Smooth muscle cell (in vitro differentiated cells): ENCODE data around the gene KCND2. TPM values are rescaled to one million over a fixed set of nuclear protein-coding genes. Genes with fewer than 3 reads are reported as not detected.

Experiments
- DNase-seq: peaks from one replicate; lab custom pipeline; 2025; ENCODE audit not compliant: unreplicated experiment; lab: John Stamatoyannopoulos, UW
- H2AFZ ChIP-seq: fragments of 200-600 bp; sonication (generic); 2 replicates; pipeline ENCODE4 v1.6.0; 2016; ENCODE audit warnings: antibody characterized with exemption, low read depth, mild to moderate bottlenecking
- H3F3A ChIP-seq: fragments of 200-600 bp; sonication (generic); 2 replicates; pipeline ENCODE4 v1.6.0; 2017; ENCODE audit warnings: antibody characterized with exemption, low read depth
- H3K27ac ChIP-seq: fragments of 200-600 bp; sonication (generic); 2 replicates; pipeline ENCODE4 v1.5.1; 2016; ENCODE audit warnings: low read depth, mild to moderate bottlenecking
- H3K27me3 ChIP-seq: fragments of 200-600 bp; sonication (generic); 2 replicates; pipeline ENCODE4 v1.6.1; 2016; ENCODE audit warnings: low read depth, mild to moderate bottlenecking
- H3K36me3 ChIP-seq: fragments of 200-600 bp; sonication (generic); 2 replicates; pipeline ENCODE4 v1.5.1; 2016; ENCODE audit warnings: low read depth
- H3K4me1 ChIP-seq: fragments of 200-600 bp; sonication (generic); 2 replicates; pipeline ENCODE4 v1.5.1; 2016; ENCODE audit warnings: low read depth
- H3K4me2 ChIP-seq: fragments of 200-600 bp; sonication (generic); 2 replicates; pipeline ENCODE4 v1.6.0; 2016; ENCODE audit warnings: mild to moderate bottlenecking
- H3K4me3 ChIP-seq: fragments of 200-600 bp; sonication (generic); 2 replicates; pipeline ENCODE4 v1.5.1; 2016; ENCODE audit warnings: mild to moderate bottlenecking
- H3K79me2 ChIP-seq: fragments of 200-600 bp; sonication (generic); 2 replicates; pipeline ENCODE4 v1.6.0; 2016; ENCODE audit warnings: low read depth, mild to moderate bottlenecking
- H3K9ac ChIP-seq: fragments of 200-600 bp; sonication (generic); 2 replicates; pipeline ENCODE4 v1.6.0; 2016; ENCODE audit warnings: low read depth
- H3K9me3 ChIP-seq: fragments of 200-600 bp; sonication (generic); replicated peaks from 2 replicates; pipeline ENCODE4 v1.5.1; 2016; ENCODE audit warnings: low read depth
- H4K20me1 ChIP-seq: fragments of 200-600 bp; sonication (generic); 2 replicates; pipeline ENCODE4 v1.6.0; 2016; ENCODE audit warnings: low read depth
- CTCF ChIP-seq: fragments of 200-600 bp; sonication (generic); IDR thresholded peaks from 2 replicates; pipeline ENCODE4 v1.5.1; 2017; ENCODE audit warnings: borderline replicate concordance, mild to moderate bottlenecking, antibody characterized with exemption; ENCODE audit not compliant: insufficient read depth, poor library complexity, severe bottlenecking
- WGBS: methylation state at CpG from one replicate; pipeline ENCODE4 v1.1.7; 2016; ENCODE audit warnings: low lambda C conversion rate; 5-methylcytosine and 5-hydroxymethylcytosine counted together
- polyA plus RNA-seq: library from polyadenylated mRNA; unstranded; fragments of >200 nt; fragmentation: Nextera tagmentation; extraction: Ambion mirVana; gene quantifications from 2 replicates; pipeline ENCODE4 v1.2.1, GENCODE V29; 2016
- total RNA-seq: library from RNA; depleted of rRNA; stranded (reverse); fragments of >200 nt; gene quantifications from 2 replicates; pipeline ENCODE4 v1.2.3, GENCODE V29; 2014

KCND2 gene
- total and polyA plus RNA-seq, 2 experiments from 2014 or later = 1.6 to 2.9 TPM

- H3K4me3 ChIP-seq = no peak overlapping the region
- TF ChIP-seq CTCF = no peak
- no peaks in the 10 kb centered on the region for H3K4me1 ChIP-seq
- no peaks in the 10 kb centered on the region for H4K20me1 ChIP-seq
- 80% methylated on average over 2 of the region's 2 CpGs for WGBS
- H3K79me2 ChIP-seq = no peaks in the 10 kb centered on the region
- H3K27ac ChIP-seq = no peak overlapping the region
- H3K36me3 ChIP-seq = no peaks in the 10 kb centered on the region
- H3K4me2 ChIP-seq = no peak overlapping the region
- H3F3A ChIP-seq = no peaks in the 10 kb centered on the region
- H3K9ac ChIP-seq = no peak overlapping the region
- H3K9me3 ChIP-seq = no peaks in the 10 kb centered on the region
- H2AFZ ChIP-seq = no peak overlapping the region
- H3K27me3 ChIP-seq = no peaks in the 10 kb centered on the region
- no peak for DNase-seq
Observed at GRCh38 chr7:120792861-120793130, 519.8 kb downstream of the KCND2 start.

DNA sequence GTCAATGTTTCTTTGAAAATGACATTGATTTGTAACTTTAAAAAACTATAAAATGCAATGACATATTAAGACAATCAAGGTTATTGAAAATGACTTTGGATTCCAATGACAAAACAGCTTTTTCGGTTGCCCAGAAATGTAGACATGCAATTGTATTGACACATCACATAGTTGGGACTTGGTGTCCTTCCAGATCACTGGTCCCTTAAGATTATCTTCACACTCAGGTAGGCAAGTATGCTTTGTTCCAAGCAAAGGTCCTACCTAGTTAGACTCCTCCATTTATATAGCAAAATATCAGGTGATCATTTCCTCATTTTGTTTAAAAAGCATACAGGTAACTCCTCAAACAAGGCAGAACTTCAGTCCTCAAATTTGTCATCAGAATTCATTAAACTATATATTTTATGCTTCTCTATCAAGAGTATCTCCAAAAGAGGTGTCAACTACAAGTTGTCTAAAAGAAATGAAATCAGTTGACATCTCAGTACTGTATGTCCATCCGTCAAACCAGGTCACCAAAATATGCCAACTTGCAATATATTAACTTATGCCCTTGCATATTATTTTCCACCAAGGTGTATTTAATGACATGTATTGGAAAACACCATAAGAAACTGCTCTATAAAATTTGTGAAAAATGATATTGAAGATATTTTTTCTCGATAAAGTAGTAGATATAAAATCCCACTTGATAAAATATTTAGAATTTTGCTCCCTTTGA, 520.4 kb downstream of the KCND2 start:
- H3K4me3 ChIP-seq = no peak overlapping the region
- H3K4me1 ChIP-seq = no peaks in the 10 kb centered on the region

DNA sequence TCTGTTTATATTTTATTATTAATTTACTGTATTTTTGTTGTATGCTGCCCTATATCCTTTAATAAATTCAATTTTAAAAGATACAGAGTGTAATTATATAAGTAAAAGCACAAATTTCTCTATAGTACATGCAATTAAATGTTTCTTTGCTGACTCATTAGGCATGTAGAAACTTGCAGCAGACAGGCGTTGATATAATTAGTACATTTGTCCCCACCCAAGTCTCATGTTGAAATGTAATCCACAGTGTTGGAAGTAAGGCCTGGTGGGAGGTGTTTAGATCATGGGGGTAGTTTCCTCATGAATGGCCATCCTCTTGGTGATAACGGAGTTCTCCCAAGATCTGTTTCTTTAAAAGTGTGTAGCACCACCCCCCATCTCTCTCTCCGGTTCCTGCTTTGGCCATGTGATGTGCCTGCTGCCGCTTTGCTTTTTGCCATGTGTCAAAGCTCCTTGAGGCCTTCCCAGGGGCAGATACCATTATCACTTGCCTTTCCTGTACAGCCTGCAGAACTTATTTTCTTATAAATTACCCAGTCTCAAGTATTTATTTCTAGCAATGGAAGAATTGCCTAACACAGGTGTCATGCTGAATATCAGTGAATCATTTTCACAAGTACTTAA, 521.2 kb downstream of the KCND2 start:
- Histone ChIP-seq H3K4me2 (no peak overlapping the region), H3K9ac (no peak overlapping the region), H4K20me1 (no peaks in the 10 kb centered on the region), H3K9me3 (no peaks in the 10 kb centered on the region), H3K27me3 (no peaks in the 10 kb centered on the region), H2AFZ (no peak overlapping the region), H3K27ac (no peak overlapping the region), H3K79me2 (no peaks in the 10 kb centered on the region), H3K4me1 (no peaks in the 10 kb centered on the region), H3K4me3 (no peak overlapping the region), H3K36me3 (no peaks in the 10 kb centered on the region), H3F3A (no peaks in the 10 kb centered on the region)
- TF ChIP-seq CTCF = no peak
- no peak for DNase-seq
- WGBS = 66% methylated on average over 4 of the region's 4 CpGs

More for the DNA sequence above, 520.4 kb downstream of the KCND2 start:
- Histone ChIP-seq H4K20me1 (no peaks in the 10 kb centered on the region), H3F3A (no peaks in the 10 kb centered on the region), H3K27ac (no peak overlapping the region), H3K27me3 (no peaks in the 10 kb centered on the region), H3K9ac (no peak overlapping the region), H3K9me3 (no peaks in the 10 kb centered on the region), H3K36me3 (no peaks in the 10 kb centered on the region), H2AFZ (no peak overlapping the region), H3K4me2 (no peak overlapping the region), H3K79me2 (no peaks in the 10 kb centered on the region)
- WGBS = 97% methylated on average over 3 of the region's 3 CpGs
- DNase-seq = no peak
- TF ChIP-seq CTCF = no peak
